GM12892 (cell line): ENCODE results near the gene RANBP3.

Experiments
- POLR2A ChIP-seq: IDR thresholded peaks from 2 replicates; pipeline ENCODE4 v1.6.1; 2011; ENCODE audit warnings: low read depth, low read length, control low read depth
- TAF1 ChIP-seq: IDR thresholded peaks from 2 replicates; pipeline ENCODE4 v1.6.1; 2011; ENCODE audit warnings: low read depth, mild to moderate bottlenecking, control low read depth, low read length, borderline replicate concordance

GRCh38 chr19:5948752-5949564 is 29.0 kb downstream of the RANBP3 start:
- no peak for TF ChIP-seq TAF1
- no peak for TF ChIP-seq POLR2A
